Activated CD4-positive, alpha-beta T cell treated with anti-CD3 and anti-CD28 coated beads, Interleukin-2, amount 50 U/mL, for 24 hours (primary cell): ENCODE measurements around the gene SOAT2.
"Not testable (repeated sequence)": the region's sequence is repeated elsewhere in the genome, so short reads cannot be mapped to it uniquely, and the experiment has no call there.

Experiments
- DNase-seq, 2 donors: peaks; one replicate each; pipeline ENCODE4 v3.0.0-alpha.2; 2020; ENCODE audit warnings: low read depth in 1 of 2, low spot score in 1 of 2

The SOAT2 gene

GRCh38 chr12:53101931-53102781 lies 1.1 kb upstream of the SOAT2 start:
- no peak for DNase-seq

- no peak for DNase-seq
Observed at GRCh38 chr12:53103860-53104305, 597 bp downstream of the SOAT2 start.

- DNase-seq, result no peak
Observed at GRCh38 chr12:53105256-53105655, 2.0 kb downstream of the SOAT2 start.

- DNase-seq, result no peak
Observed at GRCh38 chr12:53105712-53106439, 2.6 kb downstream of the SOAT2 start.

GRCh38 chr12:53107122-53107521 lies 3.8 kb downstream of the SOAT2 start:
- DNase-seq, result no peak

- not testable (repeated sequence) for DNase-seq
Observed at GRCh38 chr12:53112431-53112830, 9.1 kb downstream of the SOAT2 start.

GRCh38 chr12:53113136-53113705 lies 9.9 kb downstream of the SOAT2 start:
- DNase-seq, result no peak

- DNase-seq, result no peak
Observed at GRCh38 chr12:53113951-53114350, 10.7 kb downstream of the SOAT2 start.

- DNase-seq, result no peak
Observed at GRCh38 chr12:53115112-53115890, 12.0 kb downstream of the SOAT2 start.

GRCh38 chr12:53115891-53116648 lies 12.8 kb downstream of the SOAT2 start:
- DNase-seq, result no peak

GRCh38 chr12:53118751-53119300 lies 15.5 kb downstream of the SOAT2 start:
- DNase-seq, result no peak

- no peak for DNase-seq
Observed at GRCh38 chr12:53120685-53121525, 17.6 kb downstream of the SOAT2 start.

GRCh38 chr12:53122961-53123468 lies 19.7 kb downstream of the SOAT2 start:
- DNase-seq, result no peak

GRCh38 chr12:53123578-53124351 lies 20.5 kb downstream of the SOAT2 start:
- DNase-seq, result no peak

- DNase-seq, result no peak
Observed at GRCh38 chr12:53124352-53124723, 21.1 kb downstream of the SOAT2 start.

- DNase-seq, result no peak
Observed at GRCh38 chr12:53127169-53127568, 23.9 kb downstream of the SOAT2 start.

- DNase-seq, result no peak
Observed at GRCh38 chr12:53128780-53129569, 25.7 kb downstream of the SOAT2 start.

- no peak for DNase-seq
Observed at GRCh38 chr12:53131844-53132243, 28.6 kb downstream of the SOAT2 start.
